ENCODE measurements around the gene CCDC9B.

The CCDC9B gene

GRCh38 chr15:40325700-40326099 lies 15.0 kb downstream of the CCDC9B start:
- DNase-seq = no peak

- no peak for DNase-seq
These were observed 15.6 kb downstream of the CCDC9B start for GRCh38 chr15:40325188-40325587.

GRCh38 chr15:40323953-40324937 lies 16.5 kb downstream of the CCDC9B start:
- DNase-seq = no peak

- DNase-seq = peak; percentile 65
These were observed 17.3 kb downstream of the CCDC9B start, which contains the start of gene INAFM2 for GRCh38 chr15:40323239-40323952. INAFM2 (plus strand) TSS chr15:40323692; CDS start chr15:40324056, 364 bp downstream.

GRCh38 chr15:40322531-40323238 lies 18.1 kb downstream of the CCDC9B start:
- DNase-seq = no peak

- peak; percentile 55 for DNase-seq
These were observed 19.8 kb downstream of the CCDC9B start for GRCh38 chr15:40320931-40321371.

GRCh38 chr15:40320409-40320808 lies 20.3 kb downstream of the CCDC9B start:
- DNase-seq = no peak

GRCh38 chr15:40317580-40317979 lies 23.2 kb downstream of the CCDC9B start:
- DNase-seq = no peak

GRCh38 chr15:40316931-40317330 lies 23.8 kb downstream of the CCDC9B start:
- DNase-seq = no peak

GRCh38 chr15:40314723-40315276 lies 25.9 kb downstream of the CCDC9B start:
- DNase-seq = no peak

- peak; percentile 87 for DNase-seq
These were observed 27.0 kb downstream of the CCDC9B start for GRCh38 chr15:40313531-40314398.

- DNase-seq = no peak
These were observed 28.2 kb downstream of the CCDC9B start for GRCh38 chr15:40312370-40313158.

- DNase-seq = no peak
These were observed 29.7 kb downstream of the CCDC9B start for GRCh38 chr15:40310993-40311392.

GRCh38 chr15:40310001-40310959 lies 30.5 kb downstream of the CCDC9B start:
- DNase-seq = peak; percentile 4

- DNase-seq = no peak
These were observed 31.3 kb downstream of the CCDC9B start for GRCh38 chr15:40309344-40309862.

GRCh38 chr15:40307421-40308211 lies 33.1 kb downstream of the CCDC9B start, which contains the start of gene PLCB2:
PLCB2 (minus strand) TSS chr15:40307935; CDS start chr15:40307672, 263 bp downstream.
- DNase-seq = no peak

- no peak for DNase-seq
These were observed 33.8 kb downstream of the CCDC9B start for GRCh38 chr15:40306908-40307307.

- DNase-seq = no peak
These were observed 34.4 kb downstream of the CCDC9B start for GRCh38 chr15:40306371-40306770.

Measured in NCI-H345 (cell line).